Astrocyte (in vitro differentiated cells and primary cell): ENCODE measurements around the gene SLC10A1. TPM values are rescaled to one million over a fixed set of nuclear protein-coding genes. Genes with fewer than 3 reads are reported as not detected.
"Not testable (repeated sequence)": the region's sequence is repeated elsewhere in the genome, so short reads cannot be mapped to it uniquely, and the experiment has no call there.

Source experiments
- DNase-seq: peaks from one replicate; pipeline ENCODE4 v3.0.0-alpha.2; 2010; ENCODE audit warnings: low read depth
- FAIRE-seq: peaks from 2 replicates; lab custom pipeline; 2011; peaks lifted over from hg19 to GRCh38; lab: Jason Lieb, UNC
- H2AFZ ChIP-seq: 2 replicates; pipeline ENCODE4 v1.6.0; 2012; ENCODE audit warnings: low read depth, low read length, inconsistent platforms
- H3K27ac ChIP-seq: 2 replicates; pipeline ENCODE4 v1.5.1; 2011; ENCODE audit warnings: low read depth, low read length, inconsistent platforms
- H3K27me3 ChIP-seq: 2 replicates; pipeline ENCODE4 v1.6.0; 2011; ENCODE audit warnings: low read length, inconsistent platforms; ENCODE audit not compliant: insufficient read depth
- H3K36me3 ChIP-seq: 2 replicates; pipeline ENCODE4 v1.5.1; 2011; ENCODE audit warnings: low read length, inconsistent platforms; ENCODE audit not compliant: insufficient read depth
- H3K4me1 ChIP-seq: 2 replicates; pipeline ENCODE4 v1.5.1; 2011; ENCODE audit warnings: low read length, inconsistent platforms; ENCODE audit not compliant: insufficient read depth
- H3K4me2 ChIP-seq: 2 replicates; pipeline ENCODE4 v1.6.0; 2012; ENCODE audit warnings: low read length, inconsistent platforms
- H3K4me3 ChIP-seq: 2 replicates; pipeline ENCODE4 v1.5.1; 2011; ENCODE audit warnings: low read depth, mild to moderate bottlenecking, low read length, inconsistent platforms; ENCODE audit not compliant: insufficient read depth
- H3K79me2 ChIP-seq: 2 replicates; pipeline ENCODE4 v1.6.0; 2012; ENCODE audit warnings: mild to moderate bottlenecking, low read length, inconsistent platforms; ENCODE audit not compliant: insufficient read depth
- H3K9ac ChIP-seq: 2 replicates; pipeline ENCODE4 v1.6.0; 2012; ENCODE audit warnings: mild to moderate bottlenecking, low read length, inconsistent platforms
- H3K9me3 ChIP-seq: 2 replicates; pipeline ENCODE4 v1.5.1; 2012; ENCODE audit warnings: low read depth, mild to moderate bottlenecking, low read length, inconsistent platforms; ENCODE audit not compliant: insufficient read depth
- H4K20me1 ChIP-seq: 2 replicates; pipeline ENCODE4 v1.6.0; 2012; ENCODE audit warnings: low read length, inconsistent platforms; ENCODE audit not compliant: insufficient read depth
- H3K27ac Mint-ChIP-seq: one replicate; pipeline ENCODE4 v1.8.0; 2021; ENCODE audit warnings: mild to moderate bottlenecking, mixed read lengths; ENCODE audit not compliant: unreplicated experiment
- H3K27me3 Mint-ChIP-seq: one replicate; pipeline ENCODE4 v1.8.0; 2021; ENCODE audit warnings: low read depth, mixed read lengths; ENCODE audit not compliant: unreplicated experiment
- H3K36me3 Mint-ChIP-seq: one replicate; pipeline ENCODE4 v1.8.0; 2021; ENCODE audit warnings: low read depth, mixed read lengths; ENCODE audit not compliant: unreplicated experiment
- H3K4me1 Mint-ChIP-seq: one replicate; pipeline ENCODE4 v1.8.0; 2021; ENCODE audit warnings: low read depth, mixed read lengths; ENCODE audit not compliant: unreplicated experiment
- H3K4me3 Mint-ChIP-seq: one replicate; pipeline ENCODE4 v1.8.0; 2021; ENCODE audit warnings: mild to moderate bottlenecking, moderate library complexity, mixed read lengths; ENCODE audit not compliant: unreplicated experiment
- H3K9me3 Mint-ChIP-seq: one replicate; pipeline ENCODE4 v1.8.0; 2021; ENCODE audit warnings: mild to moderate bottlenecking, mixed read lengths; ENCODE audit not compliant: unreplicated experiment
- CTCF ChIP-seq: IDR thresholded peaks from 2 replicates; pipeline ENCODE4 v1.5.1; 2011; ENCODE audit warnings: low read depth, mild to moderate bottlenecking, inconsistent platforms, low read length, moderate library complexity; ENCODE audit not compliant: insufficient read depth
- EZH2 ChIP-seq: IDR thresholded peaks from 2 replicates; pipeline ENCODE4 v1.6.1; 2012; ENCODE audit warnings: mild to moderate bottlenecking, low read length, inconsistent platforms; ENCODE audit not compliant: insufficient read depth
- total RNA-seq: library from RNA; stranded (reverse); gene quantifications from 2 replicates; pipeline ENCODE4 v1.2.1, GENCODE V29; 2021

The SLC10A1 gene
- total RNA-seq, 1 donor from 2014 or later: not detected

- Histone ChIP-seq H2AFZ (no peak overlapping the region), H3K27me3 (peaks cover 8% of the 10 kb centered on the region), H3K36me3 (no peaks in the 10 kb centered on the region), H3K4me1 (no peaks in the 10 kb centered on the region), H3K9me3 (no peaks in the 10 kb centered on the region), H4K20me1 (no peaks in the 10 kb centered on the region), H3K79me2 (no peaks in the 10 kb centered on the region), H3K4me3 (no peak overlapping the region), H3K9ac (no peak overlapping the region), H3K27ac (no peak overlapping the region), H3K4me2 (no peak overlapping the region)
- no peaks in the 10 kb centered on the region for H3K9me3 Mint-ChIP-seq
- no peak for FAIRE-seq
- peaks cover 2% of the 10 kb centered on the region for H3K27me3 Mint-ChIP-seq
- no peaks in the 10 kb centered on the region for H3K36me3 Mint-ChIP-seq
- H3K4me3 Mint-ChIP-seq: no peak overlapping the region
- TF ChIP-seq EZH2: no peak
- TF ChIP-seq CTCF: no peak
- DNase-seq: no peak
- H3K4me1 Mint-ChIP-seq: no peaks in the 10 kb centered on the region
- H3K27ac Mint-ChIP-seq: no peak overlapping the region
These were observed 17.4 kb upstream of the SLC10A1 start for GRCh38 chr14:69814397-69814796.

GRCh38 chr14:69813346-69813745, 16.3 kb upstream of the SLC10A1 start:
- not testable (repeated sequence) for H3K4me2 ChIP-seq, H3K27ac Mint-ChIP-seq, H3K4me3 Mint-ChIP-seq, FAIRE-seq, H3K4me1 ChIP-seq, H3K9me3 ChIP-seq, H3K9me3 Mint-ChIP-seq, H4K20me1 ChIP-seq, DNase-seq, H3K4me1 Mint-ChIP-seq, H3K36me3 Mint-ChIP-seq, H3K9ac ChIP-seq, H3K27me3 Mint-ChIP-seq, H3K27me3 ChIP-seq, H3K36me3 ChIP-seq, H3K4me3 ChIP-seq, H3K79me2 ChIP-seq, H2AFZ ChIP-seq, H3K27ac ChIP-seq

GRCh38 chr14:69812711-69813110, 15.7 kb upstream of the SLC10A1 start:
- TF ChIP-seq EZH2 (no peak), CTCF (no peak)
- Histone ChIP-seq H3K9ac (no peak overlapping the region), H3K4me2 (no peak overlapping the region), H3K36me3 (no peaks in the 10 kb centered on the region), H3K27me3 (peaks cover 8% of the 10 kb centered on the region), H3K4me1 (no peaks in the 10 kb centered on the region), H3K9me3 (no peaks in the 10 kb centered on the region), H4K20me1 (no peaks in the 10 kb centered on the region), H3K4me3 (no peak overlapping the region), H3K27ac (no peak overlapping the region), H3K79me2 (no peaks in the 10 kb centered on the region), H2AFZ (no peak overlapping the region)
- DNase-seq: no peak
- no peaks in the 10 kb centered on the region for H3K36me3 Mint-ChIP-seq
- H3K27me3 Mint-ChIP-seq: no peaks in the 10 kb centered on the region
- H3K4me1 Mint-ChIP-seq: no peaks in the 10 kb centered on the region
- FAIRE-seq: no peak
- no peak overlapping the region for H3K4me3 Mint-ChIP-seq
- H3K27ac Mint-ChIP-seq: no peak overlapping the region
- H3K9me3 Mint-ChIP-seq: no peaks in the 10 kb centered on the region
